Measurements from ENCODE around the gene NAIF1.
"Not testable (repeated sequence)": the region's sequence is repeated elsewhere in the genome, so short reads cannot be mapped to it uniquely, and the experiment has no call there.

The NAIF1 gene

GRCh38 chr9:128025736-128026135 lies 41.4 kb downstream of the NAIF1 start:
- no peak for DNase-seq

DNA sequence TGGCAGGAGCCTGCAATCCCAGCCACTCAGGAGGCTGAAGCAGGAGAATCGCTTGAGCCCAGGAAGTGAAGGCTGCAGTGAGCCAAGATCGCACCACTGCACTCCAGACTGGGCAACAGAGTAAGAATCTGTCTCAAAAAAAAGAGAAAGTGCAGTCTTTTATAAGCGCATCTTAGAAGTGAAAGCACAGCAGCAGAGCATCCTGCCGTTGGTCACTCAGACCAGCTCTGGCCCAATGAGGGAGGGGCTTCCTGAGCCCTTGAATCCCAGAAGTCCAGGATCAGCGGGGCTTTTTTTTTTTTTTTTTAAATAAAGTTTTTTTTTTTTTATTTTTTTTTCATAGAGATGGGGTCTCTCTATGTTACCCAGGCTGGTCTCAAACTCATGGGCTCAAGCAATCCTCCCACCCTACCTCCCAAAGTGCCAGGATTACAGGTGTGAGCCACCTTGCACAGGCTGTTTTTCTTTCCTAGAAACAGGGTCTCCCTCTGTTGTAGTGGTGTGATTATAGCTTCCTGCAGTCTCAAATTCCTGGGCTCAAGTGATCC lies 42.3 kb downstream of the NAIF1 start:
- no peak for DNase-seq

- not testable (repeated sequence) for DNase-seq
These were observed 43.4 kb downstream of the NAIF1 start for GRCh38 chr9:128023671-128024070.

GRCh38 chr9:128022886-128023285 lies 44.2 kb downstream of the NAIF1 start:
- DNase-seq: no peak

- DNase-seq: no peak
These were observed 46.0 kb downstream of the NAIF1 start for GRCh38 chr9:128021098-128021497.

DNA sequence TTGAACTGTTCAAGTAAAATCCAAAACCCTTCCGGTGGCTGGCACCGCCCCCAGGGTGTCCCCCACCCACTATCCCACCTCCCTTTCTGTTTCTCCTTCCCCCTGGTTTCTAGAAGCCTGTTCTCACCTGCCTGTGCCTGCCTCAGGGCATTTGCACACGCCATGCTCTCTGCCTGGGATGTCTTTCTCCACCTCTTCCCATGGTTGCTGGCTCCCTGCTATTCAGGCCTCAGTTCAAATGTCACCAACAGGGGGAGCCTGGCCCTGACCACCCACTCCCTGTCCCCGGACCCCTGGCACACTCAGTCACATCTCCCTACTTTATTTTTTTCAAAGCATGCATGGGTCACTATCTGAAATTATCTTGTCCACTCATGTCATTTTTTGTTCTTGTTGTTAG lies 46.4 kb downstream of the NAIF1 start:
- DNase-seq: no peak

DNA sequence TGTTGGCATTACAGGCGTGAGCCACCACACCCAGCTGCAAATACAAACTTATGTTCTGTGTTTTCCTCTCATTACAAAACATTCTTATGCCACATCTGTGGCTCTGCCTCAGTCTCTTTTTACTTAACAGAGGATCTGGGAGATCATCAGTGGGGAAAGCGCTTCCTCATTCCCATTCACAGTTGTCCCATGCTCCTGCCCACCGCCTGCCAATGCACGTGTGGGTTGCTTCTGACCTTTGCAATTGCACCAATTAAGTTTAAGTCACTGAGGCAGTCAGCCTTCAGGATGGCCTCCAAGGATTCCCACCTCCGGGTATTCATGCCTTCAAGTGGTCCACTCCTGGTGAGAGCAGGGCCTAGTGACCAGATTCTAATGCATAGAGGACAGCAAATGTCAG lies 51.4 kb downstream of the NAIF1 start:
- DNase-seq: no peak

All from activated effector memory CD4-positive, alpha-beta T cell treated with anti-CD3 and anti-CD28 coated beads, Interleukin-2, amount 50 U/mL, for 16 hours (primary cell).